Heart left ventricle (tissue), 16 donors: ENCODE results near the gene DTNB. TPM values are rescaled to one million over a fixed set of nuclear protein-coding genes. Genes with fewer than 3 reads are reported as not detected.
A peak's percentile ranks its signal among the peaks of the same experiment; 100 is the strongest.

Experiments used
- ATAC-seq, 4 donors: fragments of 200-7000 bp; cut with Tn5 transposase; one replicate each; pipeline ENCODE4 v1.9.1; 2020 to 2022; ENCODE audit warnings: moderate library complexity in 4 of 4, mild to moderate bottlenecking in 3 of 4, moderate number of reproducible peaks in 1 of 4
- DNase-seq, 5 donors: peaks; one replicate each; pipeline ENCODE4 v3.0.0-alpha.2; 2020
- H3K27ac ChIP-seq, 12 donors: fragments of 200-600 bp; sonication (generic) in 4 of 12; one replicate each; pipeline versions ENCODE4 v1.5.0 to v1.8.0; 2016 to 2022; ENCODE audit warnings: mild to moderate bottlenecking in 2 of 12
- H3K27me3 ChIP-seq, 9 donors: fragments of 200-600 bp; sonication (generic) in 2 of 9; one replicate each; pipeline versions ENCODE4 v1.5.1 to v1.8.0; 2016 to 2022; ENCODE audit warnings: mild to moderate bottlenecking in 3 of 9
- H3K36me3 ChIP-seq, 9 donors: fragments of 200-600 bp; sonication (generic) in 2 of 9; one replicate each; pipeline versions ENCODE4 v1.5.0 to v1.8.0; 2018 to 2022; ENCODE audit warnings: mild to moderate bottlenecking in 2 of 9
- H3K4me1 ChIP-seq, 12 donors: fragments of 200-600 bp; sonication (generic) in 4 of 12; one replicate each; pipeline versions ENCODE4 v1.5.0 to v1.8.0; 2016 to 2022; ENCODE audit warnings: mild to moderate bottlenecking in 3 of 12
- H3K4me3 ChIP-seq, 12 donors: fragments of 200-600 bp; sonication (generic) in 4 of 12; one replicate each; pipeline versions ENCODE4 v1.5.0 to v1.8.0; 2017 to 2022; ENCODE audit warnings: mild to moderate bottlenecking in 9 of 12, moderate library complexity in 4 of 12
- H3K9me3 ChIP-seq, 12 donors: fragments of 200-600 bp; sonication (generic) in 4 of 12; one replicate each; pipeline versions ENCODE4 v1.5.0 to v1.8.0; 2016 to 2022; ENCODE audit warnings: mild to moderate bottlenecking in 1 of 12
- POLR2A ChIP-seq, 2 donors: fragments of 450-650 bp; IDR thresholded peaks; one replicate each; pipeline ENCODE4 v1.6.1; 2017; ENCODE audit warnings: antibody characterized with exemption in 2 of 2, mild to moderate bottlenecking in 2 of 2, moderate library complexity in 2 of 2
- WGBS, 4 donors: extraction: QIAGEN DNeasy Blood & Tissue Kit in 2 of 4; methylation state at CpG; one replicate each; pipeline versions ENCODE4 v1.1.5 to v1.1.7; 2013 to 2018; 5-methylcytosine and 5-hydroxymethylcytosine counted together
- intact Hi-C, 10 donors: fragments of 100-400 bp; cut with DNase I; formaldehyde crosslinking; loops; one replicate each; pipeline versions ENCODE4 v1.11.1 to v1.14.2; 2022
- polyA plus RNA-seq, 2 donors: library from polyadenylated mRNA; stranded (reverse); fragments of 200-250 nt; gene quantifications; one replicate each; pipeline ENCODE4 v1.2.3, GENCODE V29; 2013
- total RNA-seq, 9 donors: library from RNA; depleted of rRNA in 2 of 9; stranded (reverse); fragments of >200 nt in 2 of 9; fragmentation: NEBNext Ultra II Directional in 3 of 9; extraction: Animal tissue kit (Norgen Biotek cat#: 25700) in 3 of 9; gene quantifications; one replicate each; pipeline versions ENCODE4 v1.1.0 to v1.2.4, GENCODE V29; 2016 to 2023
- TF ChIP-seq, protein P1 (sequence below), 12 donors: fragments of 200-600 bp; sonication (generic) in 4 of 12; IDR thresholded peaks; one replicate each; pipeline versions ENCODE4 v1.5.0 to v1.8.0; 2018 to 2022; ENCODE audit warnings: antibody characterized with exemption in 12 of 12, mild to moderate bottlenecking in 5 of 12
- donor health status: ischemic (EF 13 %, LVEDD 7.1; RV severe dilation, severe dysfunction).
- donor health status: healthy with polysubstance abuse.
- donor health status: DM: no; HTN: yes; CAD: no.
- donor health status: DM: no; HTN: no; CAD: no.
- donor health status: ischemic (EF 25% LVEDD 6.9; RV normal size, moderate dysfunction).
- donor health status: ischemic (EF 25% LVEDD 5.7; RV mildly dilated, moderate dysfunction).
- donor health status: healthy.
- donor health status: DM: yes; HTN: yes; CAD: no.
- donor health status: ischemic (EF 35%, LVEDD 5.7; RV mildly dilated, moderate dysfunction).
- donor health status: nonischemic (EF 11% LVEDD 7.7; RV severe dilation, severe dysfunction).
- donor health status: DM: yes; HTN: yes; CAD: no.
- donor health status: PGD.
- donor health status: ischemic (EF 29% LVEDD 5.4; RV normal size, mild dysfunction).
- donor health status: nonischemic (EF 23%, LVEDD 6.1; RV moderate dilation, normal function).

DTNB gene
- total and polyA plus RNA-seq, 11 donors: 2.5 to 17.3 (median 5.6) TPM

DNA sequence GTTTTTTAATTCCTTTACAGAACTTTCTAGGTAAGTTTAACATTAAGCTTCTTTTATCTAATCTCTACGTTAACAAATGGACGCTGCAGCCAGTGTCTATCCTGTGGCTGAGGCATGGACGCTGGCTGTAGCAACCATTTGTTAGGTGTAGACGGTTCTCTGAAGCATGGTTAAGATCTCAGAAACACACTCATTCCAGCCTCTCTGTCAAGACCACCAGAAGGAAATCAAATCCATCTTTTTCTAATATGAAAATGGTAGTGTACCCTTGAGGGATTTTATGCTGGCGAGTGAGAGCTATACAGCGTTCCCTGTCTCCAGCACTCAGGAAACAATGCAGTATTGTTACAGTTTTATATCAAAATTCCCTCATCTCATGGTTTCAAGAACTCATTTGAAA, 78.0 kb downstream of the DTNB start:
- no peak for TF ChIP-seq POLR2A (IDR thresholded peaks at IDR 0.05)
- TF ChIP-seq, protein P1, sequence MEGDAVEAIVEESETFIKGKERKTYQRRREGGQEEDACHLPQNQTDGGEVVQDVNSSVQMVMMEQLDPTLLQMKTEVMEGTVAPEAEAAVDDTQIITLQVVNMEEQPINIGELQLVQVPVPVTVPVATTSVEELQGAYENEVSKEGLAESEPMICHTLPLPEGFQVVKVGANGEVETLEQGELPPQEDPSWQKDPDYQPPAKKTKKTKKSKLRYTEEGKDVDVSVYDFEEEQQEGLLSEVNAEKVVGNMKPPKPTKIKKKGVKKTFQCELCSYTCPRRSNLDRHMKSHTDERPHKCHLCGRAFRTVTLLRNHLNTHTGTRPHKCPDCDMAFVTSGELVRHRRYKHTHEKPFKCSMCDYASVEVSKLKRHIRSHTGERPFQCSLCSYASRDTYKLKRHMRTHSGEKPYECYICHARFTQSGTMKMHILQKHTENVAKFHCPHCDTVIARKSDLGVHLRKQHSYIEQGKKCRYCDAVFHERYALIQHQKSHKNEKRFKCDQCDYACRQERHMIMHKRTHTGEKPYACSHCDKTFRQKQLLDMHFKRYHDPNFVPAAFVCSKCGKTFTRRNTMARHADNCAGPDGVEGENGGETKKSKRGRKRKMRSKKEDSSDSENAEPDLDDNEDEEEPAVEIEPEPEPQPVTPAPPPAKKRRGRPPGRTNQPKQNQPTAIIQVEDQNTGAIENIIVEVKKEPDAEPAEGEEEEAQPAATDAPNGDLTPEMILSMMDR (IDR thresholded peaks at IDR 0.05): no peak
- WGBS, 4 donors: 91 to 92% (median 91%) methylated on average over 6 of the region's 6 CpGs
- Histone ChIP-seq H3K9me3 (no peaks in the 10 kb centered on the region), H3K36me3 (no peaks in the 10 kb centered on the region), H3K4me3 (no peak overlapping the region), H3K27me3 (no peaks in the 10 kb centered on the region), H3K4me1 (peaks cover 0 to 30% (median 0%) of the 10 kb centered on the region in 12 donors), H3K27ac (no peak overlapping the region)
- no peak for ATAC-seq
- intact Hi-C loops: no loop called here
- DNase-seq: no peak

DNA sequence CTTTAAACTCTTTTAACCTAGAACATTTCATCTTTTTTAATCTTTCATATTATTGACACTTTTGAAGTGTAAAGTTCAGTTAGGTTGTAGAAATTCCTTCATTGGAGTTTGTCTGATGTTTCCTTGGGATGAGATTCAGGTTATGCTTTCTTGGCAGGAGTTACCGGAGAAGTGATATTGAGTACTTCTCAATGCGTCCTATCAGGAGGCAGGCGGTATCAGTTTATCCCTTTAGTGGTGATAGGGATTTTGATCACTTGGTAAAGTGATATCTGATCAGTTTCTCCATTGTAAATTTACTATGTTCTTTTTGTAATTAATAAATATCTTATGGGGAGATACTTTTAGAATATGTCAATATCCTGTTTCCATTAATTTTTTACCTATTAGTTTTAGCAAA, 78.4 kb downstream of the DTNB start:
- H3K9me3 ChIP-seq: no peaks in the 10 kb centered on the region
- intact Hi-C loops: no loop called here
- no peaks in the 10 kb centered on the region for H3K27me3 ChIP-seq
- H3K4me3 ChIP-seq: no peak overlapping the region
- peaks cover 0 to 31% (median 0%) of the 10 kb centered on the region in 12 donors for H3K4me1 ChIP-seq
- WGBS, 4 donors: 94 to 96% (median 95%) methylated on average over 3 of the region's 3 CpGs
- DNase-seq (no peak), ATAC-seq (no peak)
- no peaks in the 10 kb centered on the region for H3K36me3 ChIP-seq
- TF ChIP-seq POLR2A (IDR thresholded peaks at IDR 0.05): no peak
- TF ChIP-seq, protein P1 (IDR thresholded peaks at IDR 0.05): no peak
- no peak overlapping the region for H3K27ac ChIP-seq

DNA sequence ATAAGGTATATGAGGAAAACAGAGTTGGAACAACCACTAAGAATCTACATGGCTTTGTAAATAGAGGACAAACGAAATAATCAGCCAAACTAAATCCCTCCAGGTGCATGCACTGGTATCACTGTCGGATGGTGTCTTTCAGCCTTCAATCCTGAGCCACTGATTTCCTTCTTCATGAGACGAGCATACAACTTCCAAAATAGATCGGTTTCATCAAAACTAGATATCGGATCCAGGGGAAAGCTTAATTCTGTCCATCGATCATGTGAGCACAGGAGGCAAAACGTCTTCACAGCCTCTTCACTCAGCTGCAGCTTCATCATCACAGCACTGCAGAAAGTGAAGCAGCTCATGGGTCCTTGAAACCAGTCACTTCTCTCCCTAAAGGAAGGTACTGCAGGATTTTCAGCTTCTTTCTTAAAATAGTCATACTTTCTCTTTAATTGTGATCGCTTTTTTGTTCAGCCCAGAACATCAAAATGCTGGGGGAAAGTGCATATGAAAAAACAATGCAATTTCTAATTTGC, 80.5 kb downstream of the DTNB start:
- intact Hi-C loops: no loop called here
- no peak for DNase-seq
- no peaks in the 10 kb centered on the region for H3K27me3 ChIP-seq
- peak overlapping the region in 10 of 12 donors; percentile 13 to 43 (median 26) for H3K4me3 ChIP-seq
- peaks cover 0 to 31% (median 0%) of the 10 kb centered on the region in 12 donors for H3K4me1 ChIP-seq
- TF ChIP-seq, protein P1 (IDR thresholded peaks at IDR 0.05): no peak
- no peak for TF ChIP-seq POLR2A (IDR thresholded peaks at IDR 0.05)
- H3K9me3 ChIP-seq: no peaks in the 10 kb centered on the region
- no peaks in the 10 kb centered on the region for H3K36me3 ChIP-seq
- peak overlapping the region in 6 of 12 donors; percentile 19 to 76 (median 50) for H3K27ac ChIP-seq
- 61 to 69% (median 64%) methylated on average over 8 of the region's 8 CpGs for WGBS, 4 donors
- peak in 1 of 4 donors; percentile 30 for ATAC-seq

GRCh38 chr2:25590921-25591505, 82.4 kb downstream of the DTNB start:
- DNase-seq (no peak), ATAC-seq (no peak)
- Histone ChIP-seq H3K4me1 (peaks cover 0 to 41% (median 0%) of the 10 kb centered on the region in 12 donors), H3K36me3 (no peaks in the 10 kb centered on the region), H3K27me3 (no peaks in the 10 kb centered on the region), H3K4me3 (no peak overlapping the region), H3K27ac (no peak overlapping the region), H3K9me3 (no peaks in the 10 kb centered on the region)
- no peak for TF ChIP-seq POLR2A (IDR thresholded peaks at IDR 0.05)
- TF ChIP-seq, protein P1 (IDR thresholded peaks at IDR 0.05): no peak
- 80 to 92% (median 90%) methylated on average over 2 to 15 of the region's 15 CpGs for WGBS, 4 donors
- intact Hi-C loops: no loop called here
